ENCODE results near the gene KCNH5. TPM values are rescaled to one million over a fixed set of nuclear protein-coding genes. Genes with fewer than 3 reads are reported as not detected.

Gene KCNH5
- total and polyA plus RNA-seq, 2 donors (not counting 1 experiment from before 2014, with no cell fraction given), result 0.03 to 0.83 TPM

GRCh38 chr14:62914873-62915272 is 130.4 kb downstream of the KCNH5 start:
- Histone ChIP-seq H3K36me3 (ENCODE audit: control insufficient read depth, insufficient read depth, low read length) (no peaks in the 10 kb centered on the region), H3K4me1 (ENCODE audit: control insufficient read depth, extremely low read depth, insufficient read depth, low read length) (no peaks in the 10 kb centered on the region), H3K9ac (ENCODE audit: insufficient read depth, low read length) (no peak overlapping the region), H2AFZ (ENCODE audit: low read length) (no peak overlapping the region), H3K4me2 (ENCODE audit: extremely low read depth, insufficient read depth, low read length) (no peak overlapping the region), H3K9me3 (ENCODE audit: control insufficient read depth, insufficient read depth, low read depth, low read length) (no peaks in the 10 kb centered on the region), H3K4me3 (replicated peaks in 1 of 4; ENCODE audit: control extremely low read depth in 1 of 4, insufficient read depth in 1 of 4, low read depth in 3 of 4, low read length in 4 of 4) (no peak overlapping the region), H3K27me3 (ENCODE audit: control insufficient read depth, insufficient read depth, low read length) (no peaks in the 10 kb centered on the region), H4K20me1 (ENCODE audit: control insufficient read depth, extremely low read depth, insufficient read depth, low read length) (no peaks in the 10 kb centered on the region), H3K27ac (ENCODE audit: insufficient read depth, low read length) (no peak overlapping the region), H3K79me2 (ENCODE audit: control insufficient read depth, insufficient read depth, low read length) (no peaks in the 10 kb centered on the region)
- TF ChIP-seq CTCF (conservative IDR thresholded peaks at IDR 0.05 in 1 of 2, IDR thresholded peaks at IDR 0.05 in 1 of 2; ENCODE audit: low read depth in 1 of 2, low read length in 2 of 2) (no peak), EZH2 (IDR thresholded peaks at IDR 0.05; ENCODE audit: low read length, missing control alignments) (no peak)
- no peak for DNase-seq (ENCODE audit: low read depth in 2 of 2)

- H3K36me3 ChIP-seq (ENCODE audit: control insufficient read depth, insufficient read depth, low read length), result no peaks in the 10 kb centered on the region
- no peaks in the 10 kb centered on the region for H3K4me1 ChIP-seq (ENCODE audit: control insufficient read depth, extremely low read depth, insufficient read depth, low read length)
- H3K4me2 ChIP-seq (ENCODE audit: extremely low read depth, insufficient read depth, low read length), result peak overlapping the region; percentile 8
- TF ChIP-seq CTCF (conservative IDR thresholded peaks at IDR 0.05 in 1 of 2, IDR thresholded peaks at IDR 0.05 in 1 of 2; ENCODE audit: low read depth in 1 of 2, low read length in 2 of 2), result no peak
- TF ChIP-seq EZH2 (IDR thresholded peaks at IDR 0.05; ENCODE audit: low read length, missing control alignments), result no peak
- H3K9me3 ChIP-seq (ENCODE audit: control insufficient read depth, insufficient read depth, low read depth, low read length), result no peaks in the 10 kb centered on the region
- H3K9ac ChIP-seq (ENCODE audit: insufficient read depth, low read length), result no peak overlapping the region
- no peaks in the 10 kb centered on the region for H3K79me2 ChIP-seq (ENCODE audit: control insufficient read depth, insufficient read depth, low read length)
- no peak overlapping the region for H3K27ac ChIP-seq (ENCODE audit: insufficient read depth, low read length)
- no peaks in the 10 kb centered on the region for H4K20me1 ChIP-seq (ENCODE audit: control insufficient read depth, extremely low read depth, insufficient read depth, low read length)
- H3K27me3 ChIP-seq (ENCODE audit: control insufficient read depth, insufficient read depth, low read length), result no peaks in the 10 kb centered on the region
- H3K4me3 ChIP-seq (replicated peaks in 1 of 4; ENCODE audit: control extremely low read depth in 1 of 4, insufficient read depth in 1 of 4, low read depth in 3 of 4, low read length in 4 of 4), result no peak overlapping the region
- DNase-seq (ENCODE audit: low read depth in 2 of 2), result peak; percentile 68 to 83
- H2AFZ ChIP-seq (ENCODE audit: low read length), result no peak overlapping the region
Observed at GRCh38 chr14:62914025-62914424, 131.2 kb downstream of the KCNH5 start.

- Histone ChIP-seq H4K20me1 (ENCODE audit: control insufficient read depth, extremely low read depth, insufficient read depth, low read length) (no peaks in the 10 kb centered on the region), H3K4me1 (ENCODE audit: control insufficient read depth, extremely low read depth, insufficient read depth, low read length) (no peaks in the 10 kb centered on the region), H3K79me2 (ENCODE audit: control insufficient read depth, insufficient read depth, low read length) (no peaks in the 10 kb centered on the region), H3K9me3 (ENCODE audit: control insufficient read depth, insufficient read depth, low read depth, low read length) (no peaks in the 10 kb centered on the region), H3K9ac (ENCODE audit: insufficient read depth, low read length) (no peak overlapping the region), H3K4me3 (replicated peaks in 1 of 4; ENCODE audit: control extremely low read depth in 1 of 4, insufficient read depth in 1 of 4, low read depth in 3 of 4, low read length in 4 of 4) (no peak overlapping the region), H3K36me3 (ENCODE audit: control insufficient read depth, insufficient read depth, low read length) (no peaks in the 10 kb centered on the region), H2AFZ (ENCODE audit: low read length) (no peak overlapping the region), H3K4me2 (ENCODE audit: extremely low read depth, insufficient read depth, low read length) (no peak overlapping the region), H3K27me3 (ENCODE audit: control insufficient read depth, insufficient read depth, low read length) (no peaks in the 10 kb centered on the region), H3K27ac (ENCODE audit: insufficient read depth, low read length) (no peak overlapping the region)
- no peak for DNase-seq (ENCODE audit: low read depth in 2 of 2)
- TF ChIP-seq EZH2 (IDR thresholded peaks at IDR 0.05; ENCODE audit: low read length, missing control alignments) (no peak), CTCF (conservative IDR thresholded peaks at IDR 0.05 in 1 of 2, IDR thresholded peaks at IDR 0.05 in 1 of 2; ENCODE audit: low read depth in 1 of 2, low read length in 2 of 2) (no peak)
Observed at GRCh38 chr14:62908506-62908905, 136.8 kb downstream of the KCNH5 start.

Data from fibroblast of lung (primary cell).